HG03196 (cell line): ENCODE data around the gene LSG1.

ENCODE experiments used
- ATAC-seq: cut with Tn5 transposase; IDR thresholded peaks from one replicate; pipeline ENCODE4 v1.9.1; 2021; ENCODE audit not compliant: unreplicated experiment

The LSG1 gene

DNA sequence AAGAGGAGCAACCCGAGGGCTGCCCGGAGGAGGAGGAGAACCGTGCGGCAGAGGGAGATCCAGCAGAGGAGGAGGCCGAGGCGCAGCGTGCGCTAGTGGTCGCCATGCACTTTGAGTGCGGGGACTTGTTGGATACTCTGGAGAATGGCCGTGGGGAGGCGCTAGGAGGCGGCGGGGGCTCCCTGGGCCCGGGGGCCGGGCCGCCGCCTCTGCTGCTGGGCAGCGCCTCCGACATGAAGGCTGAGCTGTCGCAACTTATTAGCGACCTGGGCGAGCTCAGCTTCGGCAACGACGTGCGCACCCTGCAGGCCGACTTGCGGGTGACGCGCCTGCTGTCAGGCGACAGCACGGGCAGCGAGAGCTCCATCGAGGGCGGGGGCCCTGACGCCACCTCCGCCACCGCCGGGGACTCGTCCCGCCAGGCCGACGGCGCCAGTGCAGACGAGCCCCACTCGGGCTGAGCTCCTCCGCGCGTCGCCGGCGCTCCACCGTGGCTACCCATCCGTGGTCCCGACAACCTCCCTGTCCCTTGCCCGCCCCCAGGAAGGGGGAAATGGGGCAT, 15.7 kb upstream of the LSG1 start:
- ATAC-seq = peak; percentile 28

DNA sequence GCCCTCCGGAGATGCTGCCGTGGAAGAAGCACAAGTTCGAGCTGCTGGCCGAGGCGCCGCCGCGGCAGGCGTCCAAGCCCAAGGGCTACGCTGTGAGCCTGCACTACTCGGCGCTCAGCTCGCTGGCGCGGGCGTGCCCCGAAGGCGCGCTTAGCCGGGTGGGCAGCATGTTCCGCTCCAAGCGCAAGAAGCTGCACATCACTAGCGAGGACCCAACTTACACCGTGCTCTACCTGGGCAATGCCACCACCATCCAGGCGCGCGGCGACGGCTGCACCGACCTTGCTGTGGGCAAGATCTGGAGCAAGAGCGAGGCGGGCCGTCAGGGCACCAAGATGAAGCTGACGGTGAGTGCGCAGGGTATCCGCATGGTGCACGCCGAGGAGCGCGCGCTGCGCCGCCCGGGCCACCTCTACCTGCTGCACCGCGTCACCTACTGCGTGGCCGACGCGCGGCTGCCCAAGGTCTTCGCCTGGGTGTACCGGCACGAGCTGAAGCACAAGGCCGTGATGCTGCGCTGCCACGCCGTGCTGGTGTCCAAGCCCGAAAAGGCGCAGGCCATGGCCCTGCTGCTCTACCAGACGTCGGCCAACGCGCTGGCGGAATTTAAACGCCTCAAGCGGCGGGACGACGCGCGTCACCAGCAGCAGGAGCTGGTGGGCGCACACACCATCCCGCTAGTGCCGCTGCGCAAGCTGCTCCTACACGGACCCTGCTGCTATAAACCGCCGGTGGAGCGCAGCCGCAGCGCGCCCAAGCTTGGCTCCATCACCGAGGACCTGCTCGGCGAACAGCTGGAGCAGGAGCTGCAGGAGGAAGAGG, 15.0 kb upstream of the LSG1 start:
- ATAC-seq = no peak

DNA sequence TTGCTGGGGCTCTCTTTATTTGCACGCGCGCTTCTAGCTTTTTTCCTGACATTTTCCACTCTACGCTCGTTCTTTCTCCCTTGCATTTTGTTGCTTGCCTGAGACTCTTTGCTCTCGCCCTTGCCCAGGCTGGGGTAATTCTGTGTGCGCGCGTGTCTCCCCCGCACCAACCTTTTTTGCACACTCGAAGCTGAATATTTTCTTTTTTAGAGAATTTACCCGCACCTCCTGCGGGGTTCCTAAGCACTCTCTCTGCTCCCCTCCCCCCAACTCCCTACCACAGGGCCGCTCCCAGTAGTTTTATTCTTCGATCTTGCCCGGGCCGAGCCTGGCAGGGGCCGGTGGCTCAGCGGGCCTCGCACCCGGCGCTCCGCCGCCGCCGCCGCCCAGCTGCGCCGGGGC, 14.4 kb upstream of the LSG1 start:
- no peak for ATAC-seq

DNA sequence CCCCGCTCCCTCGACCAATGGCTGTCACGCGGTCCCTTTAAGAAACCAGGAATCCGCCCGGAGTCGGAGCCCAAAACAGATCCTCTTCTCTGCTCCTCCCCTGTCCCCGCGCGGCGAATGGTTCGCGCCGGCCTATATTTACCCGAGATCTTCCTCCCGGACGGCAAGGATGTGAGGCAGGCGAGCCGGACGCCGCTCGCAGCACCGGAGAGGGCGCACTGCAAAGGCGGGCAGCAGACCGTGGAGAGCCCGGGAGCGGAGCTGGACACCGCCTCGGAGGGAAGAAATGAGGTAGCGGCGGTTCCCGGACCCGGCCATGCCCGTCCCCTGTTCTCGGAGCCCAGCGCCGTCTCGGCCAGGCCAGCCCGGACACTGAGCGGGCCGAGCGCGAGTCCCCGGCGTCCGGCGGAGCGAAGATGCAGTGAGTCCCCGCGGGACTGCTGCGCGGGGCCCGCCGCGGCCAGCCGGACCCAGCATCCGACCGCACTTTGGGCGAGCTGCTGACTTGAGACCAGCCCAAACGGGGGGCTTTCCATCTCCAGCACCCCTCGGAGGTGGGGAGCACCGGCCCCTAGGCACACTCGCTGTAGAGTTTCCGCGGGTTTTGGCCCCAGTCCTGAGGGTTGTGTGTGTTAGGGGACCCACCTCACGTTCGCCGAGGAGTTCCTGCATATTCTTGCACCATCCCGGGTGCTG, 13.9 kb upstream of the LSG1 start, which contains the start of gene FAM43A:
Gene FAM43A (plus strand): TSS at position 166 of the 696 bp plus-strand sequence. CDS start 944 bp downstream, outside the sequence.
- peak; percentile 41 for ATAC-seq

DNA sequence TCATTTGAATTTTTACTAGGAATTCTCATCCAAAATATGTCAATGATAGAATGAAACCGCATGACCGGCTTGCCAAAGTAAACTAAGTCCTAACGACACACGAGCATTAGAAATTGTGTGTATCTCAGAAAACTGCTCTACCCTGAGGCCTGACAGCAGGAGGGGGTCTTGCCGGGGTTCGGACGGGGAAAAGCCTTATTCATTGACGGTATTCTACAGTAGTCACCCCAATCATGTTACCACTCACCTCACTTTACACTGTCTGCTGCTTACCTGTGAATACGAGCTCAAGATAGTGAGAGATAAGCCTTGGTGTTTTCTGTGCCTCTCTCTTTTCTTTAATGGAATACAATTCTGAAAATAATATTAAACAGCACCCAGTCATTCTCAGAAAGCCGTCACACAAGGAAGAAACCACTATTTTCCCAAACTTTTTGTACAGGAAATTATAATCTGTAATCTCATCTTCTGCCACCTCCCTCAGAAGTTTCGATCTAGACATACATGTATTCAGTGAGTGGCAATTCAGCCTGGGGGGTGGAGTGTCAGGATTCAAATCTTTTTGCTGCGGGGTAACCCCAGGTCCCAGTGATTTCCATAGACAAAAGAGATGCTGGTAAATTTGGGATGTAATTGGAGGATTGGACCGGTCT, 13.2 kb upstream of the LSG1 start:
- ATAC-seq = peak; percentile 2

DNA sequence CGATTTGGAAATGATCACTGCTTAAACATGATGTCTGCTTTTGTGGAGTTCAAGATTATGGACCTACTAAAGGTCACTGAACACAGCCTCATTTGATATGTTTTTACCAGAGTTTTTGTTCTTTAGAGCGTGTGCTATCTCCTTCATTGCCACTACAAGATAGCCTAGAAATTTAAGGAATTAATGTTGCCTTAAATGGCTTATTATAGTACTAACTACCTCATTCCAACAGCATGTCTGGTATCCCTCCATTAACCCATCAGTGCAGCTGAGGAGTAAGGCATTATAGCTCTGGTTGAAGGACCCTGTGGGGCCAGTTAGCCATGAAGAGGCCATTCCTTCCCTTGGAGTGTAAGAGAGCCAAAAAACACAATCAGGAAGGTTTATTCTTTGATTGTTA, 11.4 kb upstream of the LSG1 start:
- no peak for ATAC-seq

DNA sequence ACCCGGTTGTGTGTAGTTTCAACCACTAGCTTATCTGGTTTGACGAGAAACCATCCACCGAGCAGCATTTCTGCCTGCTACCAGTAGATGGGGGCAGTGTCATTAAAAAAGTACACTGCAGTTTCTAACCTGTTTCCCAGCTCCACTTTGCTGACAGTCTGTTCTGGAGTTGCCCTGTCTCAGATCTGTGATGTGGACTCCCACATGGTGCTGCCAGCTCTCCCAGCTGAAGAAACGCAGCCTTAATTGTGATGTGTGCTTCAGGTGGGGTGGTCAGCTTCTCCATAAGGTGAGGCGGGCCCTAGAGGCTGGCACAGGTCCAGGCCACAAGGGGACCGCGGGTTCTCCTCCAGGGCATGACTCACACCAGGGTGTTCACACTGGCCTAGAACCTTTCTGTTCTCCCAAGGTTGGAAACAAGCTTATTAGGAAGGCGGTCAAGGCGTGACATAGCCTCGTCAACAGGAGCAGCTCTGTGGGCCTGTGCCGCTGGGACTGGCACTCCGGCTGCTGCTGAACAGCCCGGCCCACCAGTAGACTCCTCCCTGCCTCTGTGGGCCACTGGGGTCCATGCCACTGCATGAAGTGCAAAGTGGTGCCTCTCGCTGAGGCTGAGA, 10.8 kb upstream of the LSG1 start:
- no peak for ATAC-seq

DNA sequence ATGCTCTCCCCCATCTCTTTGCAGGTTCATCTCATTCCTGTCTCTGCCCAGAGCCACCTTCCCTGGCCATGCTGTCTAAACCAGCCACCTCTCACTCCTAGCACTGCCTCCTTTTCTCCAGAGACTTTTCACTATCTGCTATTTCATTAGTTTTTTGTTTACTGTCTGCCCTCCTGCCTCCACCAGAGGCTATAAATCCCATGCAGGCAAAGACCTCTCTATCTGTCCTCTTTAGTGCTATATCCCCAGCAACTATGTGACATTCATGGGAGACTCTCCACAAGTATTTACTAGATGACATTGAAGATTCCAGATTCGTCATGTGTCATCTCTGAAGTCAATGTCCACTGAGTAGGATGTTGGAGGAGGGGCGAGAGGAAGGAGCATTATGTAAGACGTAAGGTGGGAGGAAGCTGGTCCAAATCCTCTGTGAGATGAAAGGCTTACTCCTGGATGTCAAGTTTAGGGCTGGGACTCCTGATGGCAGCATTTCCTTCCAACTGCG, 10.2 kb upstream of the LSG1 start:
- no peak for ATAC-seq

DNA sequence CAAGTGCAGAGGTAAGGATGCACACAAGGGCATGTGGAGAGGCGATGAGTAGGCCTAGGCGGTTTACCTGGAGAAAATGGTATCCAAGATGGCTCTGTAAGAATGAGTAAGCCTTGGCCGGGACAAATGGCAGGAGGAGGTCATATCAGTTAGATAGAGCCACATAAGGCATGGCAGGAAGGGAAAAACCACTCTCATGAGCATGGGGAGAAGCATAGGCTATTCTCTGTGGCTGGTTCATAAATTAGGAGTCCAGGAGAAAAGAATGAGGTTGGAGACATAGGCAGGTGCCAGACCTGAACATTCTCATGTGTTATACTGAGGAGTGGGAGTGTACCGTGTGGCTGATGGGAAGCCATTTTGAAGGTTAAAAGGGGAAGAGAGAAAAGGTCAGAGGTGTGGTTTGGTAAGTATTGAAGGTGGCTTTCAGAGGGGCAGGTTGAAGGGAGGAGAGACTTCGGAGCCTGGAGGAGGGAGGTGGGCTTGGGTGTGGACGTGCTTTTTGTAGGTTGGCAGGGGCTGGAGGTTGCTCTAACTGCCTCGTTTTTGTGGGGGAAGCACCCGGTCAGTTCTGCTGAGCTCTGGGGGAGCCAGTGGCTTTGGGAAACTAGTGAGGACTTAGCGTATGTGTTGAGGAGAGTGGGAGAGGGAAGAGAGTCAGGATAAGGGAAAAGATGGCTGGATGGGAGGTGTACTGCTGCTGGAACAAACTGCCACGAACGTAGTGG, 9.1 kb upstream of the LSG1 start:
- no peak for ATAC-seq

DNA sequence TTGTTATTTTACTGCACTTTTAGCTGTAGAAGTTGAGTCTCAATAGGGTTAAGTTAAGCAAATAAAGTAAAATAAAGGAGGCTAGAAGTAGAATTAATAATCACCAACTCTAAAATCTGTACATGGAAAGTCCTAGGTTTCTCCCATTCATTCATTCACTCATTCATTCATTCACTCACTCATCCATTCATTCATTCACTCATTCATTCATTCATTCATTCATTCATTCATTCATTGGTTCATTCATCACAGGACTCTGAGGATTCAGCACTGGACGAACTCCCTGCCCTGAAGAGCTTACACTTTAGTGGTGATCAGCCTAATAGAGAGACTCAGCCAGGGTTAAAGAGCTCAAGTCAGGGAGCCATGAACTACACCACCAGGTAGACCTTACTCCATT, 4.5 kb upstream of the LSG1 start:
- no peak for ATAC-seq

DNA sequence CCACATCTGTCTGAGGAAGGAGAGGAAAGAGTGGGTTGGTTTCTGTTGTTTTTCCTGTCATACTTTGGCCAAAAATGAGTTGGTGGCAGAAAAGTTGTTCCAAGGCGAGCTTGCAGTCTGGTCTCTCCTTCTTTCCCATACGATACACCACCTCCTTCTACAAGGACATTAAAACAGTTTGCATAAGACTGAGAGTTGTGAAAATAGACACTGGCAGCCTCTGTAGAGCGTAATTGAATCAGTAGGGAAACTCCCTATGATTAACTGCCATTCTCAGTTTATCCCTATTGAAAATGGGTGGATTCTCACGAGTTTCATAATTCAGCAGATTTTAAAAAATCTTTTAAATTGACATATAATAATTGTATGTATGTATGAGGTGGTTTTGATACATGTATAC, 3.7 kb upstream of the LSG1 start:
- ATAC-seq = no peak

DNA sequence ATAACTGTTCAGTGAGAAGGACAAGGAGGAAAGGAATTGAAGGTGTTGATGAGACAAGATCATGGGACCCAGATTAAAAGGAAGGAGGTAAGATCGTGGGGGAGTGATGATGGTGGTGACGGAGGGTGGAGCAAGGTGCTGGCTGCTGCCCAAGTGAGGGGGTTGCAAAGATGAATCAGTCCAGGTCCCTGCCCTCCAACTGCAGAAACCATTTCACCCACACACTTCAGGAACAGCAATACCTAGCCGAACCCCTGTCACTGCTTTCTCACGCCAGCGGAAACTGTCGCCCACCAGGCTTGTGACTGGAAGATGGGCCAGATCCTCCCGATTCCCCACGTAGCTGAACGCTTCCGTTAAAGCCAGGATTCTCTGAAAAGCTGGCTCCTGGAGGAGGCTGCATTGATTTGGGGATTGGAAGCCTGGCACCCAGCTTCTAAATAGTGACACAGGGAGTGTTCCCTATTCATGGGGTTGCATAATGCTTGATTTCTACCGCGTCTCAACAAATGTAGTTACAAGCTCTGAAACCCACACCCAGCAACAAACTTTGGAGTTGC, 3.2 kb upstream of the LSG1 start:
- no peak for ATAC-seq

DNA sequence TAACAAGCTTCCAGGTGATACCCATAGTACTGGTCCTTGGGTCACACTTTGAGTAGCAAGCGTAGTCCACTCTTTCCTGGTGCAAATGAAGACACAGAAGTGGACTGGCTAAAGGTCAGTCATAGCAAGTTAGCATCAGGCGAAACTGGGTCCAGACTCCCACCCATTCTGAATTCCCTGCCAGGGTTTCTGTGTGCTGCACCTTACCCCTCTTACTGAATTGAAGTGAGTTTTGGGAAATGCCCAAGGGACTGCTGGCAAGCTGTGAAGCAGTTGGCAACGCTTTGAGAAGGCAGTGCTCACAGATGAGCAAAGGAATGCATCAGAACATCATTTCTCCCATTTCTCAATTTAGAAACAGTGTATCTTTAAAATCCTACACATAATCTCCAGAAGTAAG, 1.8 kb upstream of the LSG1 start:
- ATAC-seq = no peak

DNA sequence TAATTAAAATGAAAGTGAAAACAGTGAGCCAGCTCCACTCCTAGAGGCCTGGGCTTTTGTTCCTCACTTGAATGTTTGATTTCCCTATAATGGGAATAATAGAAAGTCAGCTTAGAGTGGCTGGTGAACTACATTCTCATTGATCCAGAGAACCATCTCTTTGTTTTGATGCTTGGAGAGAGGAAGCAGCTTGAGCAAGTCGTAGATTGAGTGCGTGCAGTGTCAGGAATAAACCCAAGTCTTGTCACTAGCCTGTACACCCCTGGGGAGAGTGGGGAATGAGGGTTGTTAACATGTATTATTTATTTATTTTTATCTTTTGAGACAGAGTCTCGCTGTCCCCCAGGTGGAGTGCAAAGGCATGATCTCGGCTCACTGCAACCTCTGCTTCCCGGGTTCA, 885 bp upstream of the LSG1 start:
- no peak for ATAC-seq

DNA sequence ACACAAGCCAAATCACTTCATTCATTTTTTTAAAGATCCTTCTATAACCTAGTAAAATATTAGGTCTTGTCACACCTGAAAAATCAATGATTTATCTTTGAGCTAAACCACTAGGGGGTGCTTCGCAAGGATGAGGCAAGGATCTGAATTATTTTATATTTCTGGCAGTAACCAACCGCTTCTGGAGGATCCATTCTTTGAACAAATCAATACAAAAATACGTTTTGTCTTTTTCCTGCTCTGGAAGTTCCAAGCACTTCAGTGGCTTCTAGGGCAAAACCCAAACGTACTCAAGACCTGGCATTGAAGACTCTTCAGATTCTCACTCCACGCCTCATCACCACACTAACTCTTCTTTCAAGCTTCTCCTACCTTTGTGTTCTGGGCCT, 486 bp downstream of the LSG1 start:
- peak; percentile 14 for ATAC-seq

DNA sequence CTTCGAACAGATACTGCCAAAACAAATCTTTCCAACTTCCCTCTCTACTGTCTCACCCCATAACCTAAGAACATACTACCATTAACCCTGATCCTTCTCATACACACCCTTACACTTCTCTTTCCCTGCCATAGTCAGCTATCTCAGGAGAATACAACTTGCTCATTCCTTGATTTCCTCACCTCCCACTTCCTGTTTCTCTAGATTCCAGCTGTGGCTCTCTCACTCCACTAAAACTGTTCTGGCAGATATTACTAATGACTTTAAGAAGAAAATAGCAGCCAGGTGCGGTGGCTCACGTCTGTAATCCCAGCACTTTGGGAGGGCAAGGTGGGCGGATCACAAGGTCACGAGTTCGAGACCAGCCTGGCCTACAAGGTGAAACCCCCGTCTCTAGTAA, 4.6 kb downstream of the LSG1 start:
- ATAC-seq = no peak

DNA sequence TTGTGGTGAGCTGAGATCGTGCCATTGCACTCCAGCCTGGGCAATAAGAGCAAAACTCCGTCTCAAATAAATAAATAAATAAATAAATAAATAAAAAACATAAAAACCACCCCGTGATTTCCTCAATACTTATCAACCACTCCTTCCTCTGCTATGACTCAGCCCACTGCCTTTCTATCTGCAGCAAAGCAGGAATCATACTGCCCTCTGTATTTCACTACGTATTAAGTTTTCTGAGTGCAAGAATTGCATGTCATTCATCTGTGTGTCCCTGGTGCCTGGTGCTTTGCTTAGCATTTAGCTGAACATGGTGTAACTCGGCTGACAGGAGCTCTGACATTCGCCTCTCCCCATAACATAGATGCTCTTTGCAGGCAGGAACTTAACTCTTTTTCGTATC, 7.1 kb downstream of the LSG1 start:
- ATAC-seq = no peak

DNA sequence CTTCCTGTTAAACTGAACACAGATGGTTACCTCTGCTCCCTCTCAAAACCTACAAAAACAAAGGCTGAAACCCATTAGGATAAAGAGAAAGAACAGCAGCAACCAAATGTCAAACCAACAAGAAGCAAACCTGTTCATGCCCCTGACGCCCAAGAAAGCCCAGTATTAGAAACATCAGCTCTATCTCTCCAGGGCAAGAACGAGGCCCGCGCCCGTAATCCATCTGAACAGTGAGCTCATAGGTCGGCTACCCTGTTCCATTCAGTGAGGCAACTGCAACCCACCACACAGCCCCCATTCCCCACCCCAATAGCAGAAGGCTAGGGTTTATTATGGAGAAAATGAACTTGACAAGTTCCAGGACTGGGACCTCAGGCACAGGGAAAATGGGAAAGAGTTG, 10.0 kb downstream of the LSG1 start:
- no peak for ATAC-seq

DNA sequence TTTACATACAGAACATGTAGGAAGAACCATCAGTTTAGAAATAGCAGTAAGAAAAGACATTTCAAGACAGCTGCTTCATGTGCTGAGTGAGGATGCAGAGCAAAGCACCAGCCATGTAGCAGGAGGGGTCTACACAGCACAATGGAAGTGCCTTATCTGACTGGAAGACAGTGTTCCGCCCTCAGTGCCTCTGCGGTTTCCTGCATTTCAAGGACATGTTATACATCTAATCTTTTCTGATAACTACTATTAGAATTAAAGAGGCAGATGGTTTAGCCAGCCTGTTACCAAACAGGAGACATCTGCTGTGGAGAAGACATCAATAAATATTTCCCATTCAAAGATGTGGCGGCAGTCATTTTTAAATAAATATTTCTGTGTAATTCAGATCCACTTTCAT, 10.6 kb downstream of the LSG1 start:
- no peak for ATAC-seq

DNA sequence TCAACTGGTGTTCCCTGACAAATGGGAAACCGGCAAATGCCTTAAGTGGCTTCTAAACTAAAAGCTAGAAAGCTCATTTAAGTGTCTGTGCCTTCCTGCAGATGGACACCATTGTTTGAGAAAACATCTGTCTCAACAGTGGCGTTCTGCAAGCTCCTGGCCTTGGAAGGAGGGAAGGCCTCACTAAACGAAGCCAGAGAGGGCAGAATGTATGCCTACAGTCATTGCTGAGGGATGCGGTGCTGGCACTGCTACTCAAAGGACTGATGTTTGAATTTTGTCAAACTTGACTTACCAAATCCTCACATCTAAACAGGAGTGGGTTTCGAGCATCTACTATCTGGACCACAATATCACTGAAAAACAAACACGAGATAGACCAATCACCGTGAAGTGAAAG, 12.2 kb downstream of the LSG1 start:
- ATAC-seq = no peak
